ENCODE measurements around the gene PCNX2. TPM values are rescaled to one million over a fixed set of nuclear protein-coding genes. Genes with fewer than 3 reads are reported as not detected.

The PCNX2 gene
- total and polyA plus RNA-seq, 9 donors, result 5.7 to 26.0 (median 18.9) TPM

DNA sequence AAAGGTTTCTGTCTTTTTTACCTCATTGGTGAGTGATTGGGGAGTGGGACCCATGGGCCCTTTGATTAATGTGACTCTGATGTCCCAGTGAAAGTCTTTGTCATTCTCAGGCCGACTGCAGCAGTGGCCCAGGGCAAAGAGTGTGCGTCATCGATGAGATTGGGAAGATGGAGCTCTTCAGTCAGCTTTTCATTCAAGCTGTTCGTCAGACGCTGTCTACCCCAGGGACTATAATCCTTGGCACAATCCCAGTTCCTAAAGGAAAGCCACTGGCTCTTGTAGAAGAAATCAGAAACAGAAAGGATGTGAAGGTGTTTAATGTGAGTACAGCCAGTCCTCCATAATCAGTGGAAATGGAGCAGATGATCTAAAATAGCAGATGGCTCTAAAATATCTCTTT, 325.7 kb downstream of the PCNX2 start:
- H3K36me3 ChIP-seq, result no peaks in the 10 kb centered on the region
- intact Hi-C loops (cut with DNase I), result no loop called here
- no peaks in the 10 kb centered on the region for H3K9me3 ChIP-seq
- H3K27me3 ChIP-seq, result no peaks in the 10 kb centered on the region
- no peaks in the 10 kb centered on the region for H3K4me1 ChIP-seq (ENCODE audit: insufficient read depth)
- WGBS, 3 donors, result 86 to 93% (median 87%) methylated on average over 5 of the region's 5 CpGs
- DNase-seq, result no peak
- no peak overlapping the region for H3K27ac ChIP-seq
- TF ChIP-seq, protein P1, sequence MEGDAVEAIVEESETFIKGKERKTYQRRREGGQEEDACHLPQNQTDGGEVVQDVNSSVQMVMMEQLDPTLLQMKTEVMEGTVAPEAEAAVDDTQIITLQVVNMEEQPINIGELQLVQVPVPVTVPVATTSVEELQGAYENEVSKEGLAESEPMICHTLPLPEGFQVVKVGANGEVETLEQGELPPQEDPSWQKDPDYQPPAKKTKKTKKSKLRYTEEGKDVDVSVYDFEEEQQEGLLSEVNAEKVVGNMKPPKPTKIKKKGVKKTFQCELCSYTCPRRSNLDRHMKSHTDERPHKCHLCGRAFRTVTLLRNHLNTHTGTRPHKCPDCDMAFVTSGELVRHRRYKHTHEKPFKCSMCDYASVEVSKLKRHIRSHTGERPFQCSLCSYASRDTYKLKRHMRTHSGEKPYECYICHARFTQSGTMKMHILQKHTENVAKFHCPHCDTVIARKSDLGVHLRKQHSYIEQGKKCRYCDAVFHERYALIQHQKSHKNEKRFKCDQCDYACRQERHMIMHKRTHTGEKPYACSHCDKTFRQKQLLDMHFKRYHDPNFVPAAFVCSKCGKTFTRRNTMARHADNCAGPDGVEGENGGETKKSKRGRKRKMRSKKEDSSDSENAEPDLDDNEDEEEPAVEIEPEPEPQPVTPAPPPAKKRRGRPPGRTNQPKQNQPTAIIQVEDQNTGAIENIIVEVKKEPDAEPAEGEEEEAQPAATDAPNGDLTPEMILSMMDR (IDR thresholded peaks at IDR 0.05), result no peak
- TF ChIP-seq POLR2A (IDR thresholded peaks at IDR 0.05) (no peak), EP300 (IDR thresholded peaks at IDR 0.05) (no peak)
- no peak overlapping the region for H3K4me3 ChIP-seq

DNA sequence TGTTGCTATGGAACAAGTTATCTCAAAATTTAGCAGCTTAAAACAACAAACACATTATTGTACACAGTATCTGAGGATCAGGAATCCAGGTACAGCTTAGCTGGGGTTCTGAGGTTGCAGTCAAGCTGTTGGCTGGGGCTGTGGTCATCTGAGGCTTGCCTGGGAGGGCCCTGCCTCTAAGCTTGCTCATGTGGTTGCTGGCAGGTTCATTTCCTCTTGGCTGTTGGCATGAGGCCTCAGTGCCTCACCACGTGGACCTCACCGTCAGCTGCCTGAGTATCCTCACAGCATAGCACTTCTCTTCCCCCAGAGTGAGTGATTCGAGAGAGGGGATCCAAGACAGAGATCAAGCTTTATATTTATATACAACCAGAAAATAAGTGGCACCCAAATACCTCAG, 326.6 kb downstream of the PCNX2 start:
- intact Hi-C loops (cut with DNase I), result no loop called here
- Histone ChIP-seq H3K4me1 (ENCODE audit: insufficient read depth) (no peaks in the 10 kb centered on the region), H3K4me3 (no peak overlapping the region), H3K36me3 (no peaks in the 10 kb centered on the region), H3K27ac (no peak overlapping the region), H3K9me3 (no peaks in the 10 kb centered on the region), H3K27me3 (no peaks in the 10 kb centered on the region)
- 56 to 71% (median 59%) methylated on average over 3 of the region's 3 CpGs for WGBS, 3 donors
- TF ChIP-seq EP300 (IDR thresholded peaks at IDR 0.05) (no peak), POLR2A (IDR thresholded peaks at IDR 0.05) (no peak)
- TF ChIP-seq, protein P1 (IDR thresholded peaks at IDR 0.05), result no peak
- DNase-seq, result no peak

DNA sequence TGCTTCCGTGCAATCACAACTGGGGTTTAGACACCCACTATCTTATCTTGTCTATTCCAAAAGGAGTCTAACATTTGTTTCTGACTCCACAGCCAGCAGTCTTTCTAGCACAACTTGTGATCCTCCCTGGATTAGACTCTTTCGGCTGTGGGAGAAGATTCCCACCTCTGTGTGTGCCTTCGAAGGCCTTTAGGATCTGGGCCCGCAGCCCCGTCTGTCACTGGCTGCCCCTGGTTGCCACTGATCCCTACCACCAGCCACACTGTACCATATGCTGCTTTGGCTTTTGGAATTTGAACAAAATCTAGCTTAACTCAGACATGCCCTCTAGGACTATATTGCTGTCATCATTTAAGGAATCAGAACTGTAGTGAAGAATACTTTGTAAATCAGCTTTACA, 327.1 kb downstream of the PCNX2 start:
- TF ChIP-seq EP300 (IDR thresholded peaks at IDR 0.05) (no peak), POLR2A (IDR thresholded peaks at IDR 0.05) (no peak)
- TF ChIP-seq, protein P1 (IDR thresholded peaks at IDR 0.05), result no peak
- 77 to 88% (median 77%) methylated on average over 5 of the region's 5 CpGs for WGBS, 3 donors
- intact Hi-C loops (cut with DNase I), result no loop called here

DNA sequence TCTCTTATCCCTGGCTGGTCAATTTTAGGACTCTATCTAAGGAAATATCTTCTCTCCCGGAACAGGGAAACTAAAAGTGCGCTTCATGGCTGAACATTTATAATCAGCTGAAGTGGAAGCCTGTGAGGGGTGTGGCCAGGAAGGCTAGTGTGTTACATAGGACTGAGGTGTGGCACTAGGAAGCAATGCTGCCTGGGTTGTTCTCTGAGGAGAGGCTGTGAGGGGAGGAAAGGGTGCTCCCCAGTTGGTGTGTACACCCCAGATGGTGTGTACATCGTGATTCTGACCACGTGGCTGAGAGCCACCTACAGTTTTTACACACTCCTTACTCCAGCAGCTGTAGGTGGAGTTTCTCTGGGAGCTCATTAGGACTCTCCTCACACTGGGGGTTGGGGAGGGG, 328.9 kb downstream of the PCNX2 start:
- Histone ChIP-seq H3K36me3 (no peaks in the 10 kb centered on the region), H3K27ac (no peak overlapping the region), H3K27me3 (no peaks in the 10 kb centered on the region), H3K4me3 (no peak overlapping the region), H3K9me3 (no peaks in the 10 kb centered on the region), H3K4me1 (ENCODE audit: insufficient read depth) (no peaks in the 10 kb centered on the region)
- no peak for DNase-seq
- 52 to 67% (median 60%) methylated on average over 4 of the region's 4 CpGs for WGBS, 3 donors
- intact Hi-C loops (cut with DNase I), result no loop called here
- TF ChIP-seq POLR2A (IDR thresholded peaks at IDR 0.05) (no peak), EP300 (IDR thresholded peaks at IDR 0.05) (no peak)
- TF ChIP-seq, protein P1 (IDR thresholded peaks at IDR 0.05), result no peak

More for the DNA sequence above, 327.1 kb downstream of the PCNX2 start:
- Histone ChIP-seq H3K9me3 (no peaks in the 10 kb centered on the region), H3K4me3 (no peak overlapping the region), H3K27ac (no peak overlapping the region), H3K27me3 (no peaks in the 10 kb centered on the region), H3K36me3 (no peaks in the 10 kb centered on the region), H3K4me1 (ENCODE audit: insufficient read depth) (no peaks in the 10 kb centered on the region)
- no peak for DNase-seq

DNA sequence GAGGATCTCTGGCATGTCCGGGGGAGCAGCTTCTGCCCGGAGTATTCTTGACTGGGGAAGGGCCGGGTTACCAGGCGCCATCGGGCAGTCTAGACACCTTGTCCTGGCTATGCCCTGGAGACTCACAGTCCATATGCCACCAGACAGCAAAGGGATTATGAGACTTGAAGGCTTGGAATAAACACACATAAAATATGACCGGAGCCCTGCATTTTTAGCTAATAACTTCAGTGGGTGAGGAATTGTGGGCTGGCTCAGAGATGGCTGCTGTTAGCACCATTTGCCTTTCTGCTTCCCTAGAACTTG, 329.7 kb downstream of the PCNX2 start:
- intact Hi-C loops (cut with DNase I), result no loop called here
- no peaks in the 10 kb centered on the region for H3K27me3 ChIP-seq
- H3K36me3 ChIP-seq, result no peaks in the 10 kb centered on the region
- WGBS, 3 donors, result 87 to 92% (median 87%) methylated on average over 6 of the region's 6 CpGs
- no peak overlapping the region for H3K4me3 ChIP-seq
- no peak overlapping the region for H3K27ac ChIP-seq
- TF ChIP-seq, protein P1 (IDR thresholded peaks at IDR 0.05), result no peak
- TF ChIP-seq EP300 (IDR thresholded peaks at IDR 0.05) (no peak), POLR2A (IDR thresholded peaks at IDR 0.05) (no peak)
- no peaks in the 10 kb centered on the region for H3K9me3 ChIP-seq
- no peak for DNase-seq
- H3K4me1 ChIP-seq (ENCODE audit: insufficient read depth), result no peaks in the 10 kb centered on the region
